K562 (cell line): ENCODE data around the gene TRIM37. TPM values are rescaled to one million over a fixed set of nuclear protein-coding genes. Genes with fewer than 3 reads are reported as not detected.

Experiments used
- CEBPG ChIP-seq, 3 experiments: fragments of 200-800 bp in 1 of 3; sonication (Bioruptor generic) in 1 of 3; sonication (generic) in 1 of 3; formaldehyde crosslinking in 1 of 3; IDR thresholded peaks in 2 of 3; conservative IDR thresholded peaks in 1 of 3; 2 replicates each; pipeline versions ENCODE4 v1.6.1 to v1.8.0; 2016 to 2022; ENCODE audit warnings: missing compliant biosample characterization in 2 of 3, missing genetic modification characterization in 2 of 3, mild to moderate bottlenecking in 1 of 3, missing genetic modification reagents in 1 of 3
- HSF4 ChIP-seq: fragments of 250-450 bp; sonication (Bioruptor Pico); IDR thresholded peaks from 2 replicates; pipeline ENCODE4 v2.1.2; 2022; ENCODE audit warnings: mild to moderate bottlenecking, moderate library complexity, borderline replicate concordance
- JUN ChIP-seq, 2 experiments: sonication (generic) in 1 of 2; formaldehyde crosslinking in 1 of 2; IDR thresholded peaks; 2 replicates each; pipeline versions ENCODE4 v1.6.1 to v1.8.0; 2012 to 2022; ENCODE audit warnings: borderline replicate concordance in 2 of 2, mild to moderate bottlenecking in 2 of 2, improper control_type of control experiment in 1 of 2, low read depth in 1 of 2, low read length in 1 of 2, missing genetic modification reagents in 1 of 2
- KHSRP ChIP-seq: fragments of 450-650 bp; IDR thresholded peaks from 2 replicates; pipeline ENCODE4 v1.6.1; 2017
- KLF16 ChIP-seq: IDR thresholded peaks from 2 replicates; pipeline ENCODE4 v1.6.1; 2016; ENCODE audit warnings: antibody characterized with exemption
- NR2C2 ChIP-seq, 2 experiments: fragments of 200-800 bp in 1 of 2; sonication (Bioruptor generic) in 1 of 2; sonication (generic) in 1 of 2; formaldehyde crosslinking in 1 of 2; IDR thresholded peaks; 2 replicates each; pipeline versions ENCODE4 v1.6.1 to v1.8.0; 2016 to 2022; ENCODE audit warnings: mild to moderate bottlenecking in 1 of 2, missing compliant biosample characterization in 1 of 2, missing genetic modification characterization in 1 of 2, missing genetic modification reagents in 1 of 2
- POLR2A ChIP-seq: fragments of 450-650 bp; conservative IDR thresholded peaks from 2 replicates; pipeline ENCODE4 v1.6.1; 2016
- POLR2H ChIP-seq: IDR thresholded peaks from 2 replicates; pipeline ENCODE4 v1.6.1; 2016; ENCODE audit warnings: missing genetic modification characterization, low read depth, mild to moderate bottlenecking, control low read depth, missing compliant biosample characterization, moderate library complexity
- RBM34 ChIP-seq: fragments of 200-400 bp; formaldehyde crosslinking; IDR thresholded peaks from 2 replicates; pipeline ENCODE4 v1.6.1; 2018; ENCODE audit warnings: low read length, borderline replicate concordance; ENCODE audit not compliant: insufficient read depth
- RCOR1 ChIP-seq, 2 experiments: IDR thresholded peaks; 2 replicates each; pipeline ENCODE4 v1.6.1; 2012; ENCODE audit warnings: low read depth in 2 of 2, low read length in 2 of 2, borderline replicate concordance in 1 of 2, improper control_type of control experiment in 1 of 2
- SMAD4 ChIP-seq: fragments of 250-450 bp; sonication (Bioruptor Pico); conservative IDR thresholded peaks from 2 replicates; pipeline ENCODE4 v1.8.0; 2021; ENCODE audit warnings: inconsistent platforms, mild to moderate bottlenecking, moderate library complexity
- TAF1 ChIP-seq: IDR thresholded peaks from 2 replicates; pipeline ENCODE4 v1.6.1; 2011; ENCODE audit warnings: mild to moderate bottlenecking, low read length, moderate library complexity; ENCODE audit not compliant: insufficient read depth, control insufficient read depth, severe bottlenecking; ENCODE audit errors: extremely low read depth
- ZNF316 ChIP-seq: fragments of 450-650 bp; IDR thresholded peaks from 2 replicates; pipeline ENCODE4 v1.6.1; 2016
- ZNF589 ChIP-seq: fragments of 200-800 bp; sonication (Bioruptor generic); IDR thresholded peaks from 2 replicates; pipeline ENCODE4 v1.6.1; 2016; ENCODE audit warnings: low read depth, missing genetic modification characterization, missing compliant biosample characterization
- polyA plus RNA-seq, 8 experiments: library from polyadenylated mRNA; depleted of rRNA in 4 of 8; stranded (reverse) in 5 of 8; unstranded in 3 of 8; fragments of >200 nt; fragmentation: Nextera tagmentation in 2 of 8; fragmentation: Illumina TruSeq in 1 of 8; extraction: Ambion mirVana in 2 of 8; extraction: Trizol in 1 of 8; gene quantifications; 2 replicates each; pipeline versions ENCODE4 v1.2.1 to v1.2.3, GENCODE V29; 2011 to 2014; ENCODE audit warnings: inconsistent platforms in 1 of 8, missing spikeins in 1 of 8
- total RNA-seq, 7 experiments: library from RNA; depleted of rRNA in 6 of 7; stranded (reverse); fragments of >200 nt in 6 of 7; fragmentation: Illumina TruSeq in 2 of 7; extraction: Trizol in 2 of 7; gene quantifications; 2 replicates each; pipeline versions ENCODE4 v1.2.1 to v1.2.3, GENCODE V29; 2011 to 2021; ENCODE audit warnings: low replicate concordance in 1 of 7
- TF ChIP-seq, protein P1 (sequence below): sonication (generic); formaldehyde crosslinking; IDR thresholded peaks from 2 replicates; pipeline ENCODE4 v1.8.1; 2023; ENCODE audit warnings: missing genetic modification reagents, mild to moderate bottlenecking, borderline replicate concordance
- TF ChIP-seq, protein P2 (sequence below): sonication (generic); formaldehyde crosslinking; IDR thresholded peaks from 2 replicates; pipeline ENCODE4 v1.8.0; 2022; ENCODE audit warnings: missing genetic modification reagents, mild to moderate bottlenecking, moderate library complexity, borderline replicate concordance
- TF ChIP-seq, protein P3 (sequence below): fragments of 450-650 bp; conservative IDR thresholded peaks from 2 replicates; pipeline ENCODE4 v1.6.1; 2016; ENCODE audit warnings: missing genetic modification characterization, low read depth, mild to moderate bottlenecking, missing compliant biosample characterization, moderate library complexity

The TRIM37 gene
- total and polyA plus RNA-seq, 9 of the 15 experiments (the other 6 are each of a cell fraction or from before 2014, with no cell fraction given) = 4.5 to 31.4 (median 23.8) TPM

DNA sequence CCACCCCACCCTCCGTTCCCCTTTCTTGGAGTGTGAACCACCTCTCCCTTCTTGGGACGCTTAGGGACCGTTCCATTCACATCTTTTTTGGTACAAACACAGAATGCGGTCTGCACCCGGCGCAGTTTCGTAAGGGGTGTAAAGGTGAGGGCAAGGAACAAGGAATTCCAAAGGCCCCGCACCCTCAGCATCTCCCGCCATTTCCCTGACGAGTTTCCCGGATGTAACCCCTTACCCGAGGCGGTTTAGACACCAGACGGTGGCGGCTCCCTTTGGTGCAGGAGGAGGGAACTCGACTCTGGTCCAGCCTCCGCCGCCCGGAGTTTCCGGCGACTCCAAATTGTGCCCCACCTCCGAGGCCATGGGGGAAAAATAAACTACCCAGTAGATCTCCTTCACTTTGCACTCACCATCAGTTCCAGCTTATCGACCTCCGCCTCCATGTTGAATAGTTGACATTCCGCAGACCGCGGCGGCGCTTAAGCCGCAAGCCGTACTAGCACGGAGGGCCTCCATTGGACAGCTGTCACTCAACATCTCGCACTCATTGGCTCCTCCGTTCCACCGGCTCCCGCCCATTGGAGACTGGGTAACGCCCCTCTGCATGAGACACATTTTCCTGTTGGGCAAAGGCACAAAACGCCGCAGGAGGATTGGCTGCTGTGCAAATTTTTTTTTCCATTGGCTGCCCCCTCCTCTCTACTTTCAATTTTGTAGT is 48.2 kb upstream of the TRIM37 start, which contains the start of gene SKA2 (continued):
- TF ChIP-seq, protein P1, sequence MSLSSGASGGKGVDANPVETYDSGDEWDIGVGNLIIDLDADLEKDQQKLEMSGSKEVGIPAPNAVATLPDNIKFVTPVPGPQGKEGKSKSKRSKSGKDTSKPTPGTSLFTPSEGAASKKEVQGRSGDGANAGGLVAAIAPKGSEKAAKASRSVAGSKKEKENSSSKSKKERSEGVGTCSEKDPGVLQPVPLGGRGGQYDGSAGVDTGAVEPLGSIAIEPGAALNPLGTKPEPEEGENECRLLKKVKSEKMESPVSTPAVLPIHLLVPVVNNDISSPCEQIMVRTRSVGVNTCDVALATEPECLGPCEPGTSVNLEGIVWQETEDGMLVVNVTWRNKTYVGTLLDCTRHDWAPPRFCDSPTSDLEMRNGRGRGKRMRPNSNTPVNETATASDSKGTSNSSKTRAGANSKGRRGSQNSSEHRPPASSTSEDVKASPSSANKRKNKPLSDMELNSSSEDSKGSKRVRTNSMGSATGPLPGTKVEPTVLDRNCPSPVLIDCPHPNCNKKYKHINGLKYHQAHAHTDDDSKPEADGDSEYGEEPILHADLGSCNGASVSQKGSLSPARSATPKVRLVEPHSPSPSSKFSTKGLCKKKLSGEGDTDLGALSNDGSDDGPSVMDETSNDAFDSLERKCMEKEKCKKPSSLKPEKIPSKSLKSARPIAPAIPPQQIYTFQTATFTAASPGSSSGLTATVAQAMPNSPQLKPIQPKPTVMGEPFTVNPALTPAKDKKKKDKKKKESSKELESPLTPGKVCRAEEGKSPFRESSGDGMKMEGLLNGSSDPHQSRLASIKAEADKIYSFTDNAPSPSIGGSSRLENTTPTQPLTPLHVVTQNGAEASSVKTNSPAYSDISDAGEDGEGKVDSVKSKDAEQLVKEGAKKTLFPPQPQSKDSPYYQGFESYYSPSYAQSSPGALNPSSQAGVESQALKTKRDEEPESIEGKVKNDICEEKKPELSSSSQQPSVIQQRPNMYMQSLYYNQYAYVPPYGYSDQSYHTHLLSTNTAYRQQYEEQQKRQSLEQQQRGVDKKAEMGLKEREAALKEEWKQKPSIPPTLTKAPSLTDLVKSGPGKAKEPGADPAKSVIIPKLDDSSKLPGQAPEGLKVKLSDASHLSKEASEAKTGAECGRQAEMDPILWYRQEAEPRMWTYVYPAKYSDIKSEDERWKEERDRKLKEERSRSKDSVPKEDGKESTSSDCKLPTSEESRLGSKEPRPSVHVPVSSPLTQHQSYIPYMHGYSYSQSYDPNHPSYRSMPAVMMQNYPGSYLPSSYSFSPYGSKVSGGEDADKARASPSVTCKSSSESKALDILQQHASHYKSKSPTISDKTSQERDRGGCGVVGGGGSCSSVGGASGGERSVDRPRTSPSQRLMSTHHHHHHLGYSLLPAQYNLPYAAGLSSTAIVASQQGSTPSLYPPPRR = no peak
- TF ChIP-seq POLR2A (peak; percentile 84), RCOR1 (IDR thresholded peaks at IDR 0.05; ENCODE audit: borderline replicate concordance in 1 of 2, low read depth in 2 of 2, low read length in 2 of 2) (0 out of 4 replicates have a peak, but pooled peaks of 1 of the 2 experiments have one; percentile 15), TAF1 (peak; percentile 58), RBM34 (no peak), POLR2H (peak; percentile 59), ZNF589 (CRISPR knock-in tag) (peak; percentile 91), KLF16 (no peak), KHSRP (no peak), JUN (IDR thresholded peaks at IDR 0.05; ENCODE audit: borderline replicate concordance, low read depth, low read length) (peak; percentile 20; the same call in 1 of the 2 replicates), JUN (CRISPR knock-in tag; IDR thresholded peaks at IDR 0.05; ENCODE audit: borderline replicate concordance) (no peak), NR2C2 (CRISPR knock-in tag; IDR thresholded peaks at IDR 0.05) (no peak), NR2C2 (tag; IDR thresholded peaks at IDR 0.05) (peak; percentile 69), HSF4 (CRISPR knock-in tag) (no peak), SMAD4 (CRISPR knock-in tag) (peak; percentile 68; the same call in 1 of the 2 replicates), ZNF316 (no peak), CEBPG (CRISPR knock-in tag; IDR thresholded peaks at IDR 0.05) (no peak), CEBPG (tag; conservative IDR thresholded peaks at IDR 0.05 in 1 of 2, IDR thresholded peaks at IDR 0.05 in 1 of 2) (no peak)
- TF ChIP-seq, protein P2, sequence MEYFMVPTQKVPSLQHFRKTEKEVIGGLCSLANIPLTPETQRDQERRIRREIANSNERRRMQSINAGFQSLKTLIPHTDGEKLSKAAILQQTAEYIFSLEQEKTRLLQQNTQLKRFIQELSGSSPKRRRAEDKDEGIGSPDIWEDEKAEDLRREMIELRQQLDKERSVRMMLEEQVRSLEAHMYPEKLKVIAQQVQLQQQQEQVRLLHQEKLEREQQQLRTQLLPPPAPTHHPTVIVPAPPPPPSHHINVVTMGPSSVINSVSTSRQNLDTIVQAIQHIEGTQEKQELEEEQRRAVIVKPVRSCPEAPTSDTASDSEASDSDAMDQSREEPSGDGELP = peak; percentile 81
- TF ChIP-seq, protein P3, sequence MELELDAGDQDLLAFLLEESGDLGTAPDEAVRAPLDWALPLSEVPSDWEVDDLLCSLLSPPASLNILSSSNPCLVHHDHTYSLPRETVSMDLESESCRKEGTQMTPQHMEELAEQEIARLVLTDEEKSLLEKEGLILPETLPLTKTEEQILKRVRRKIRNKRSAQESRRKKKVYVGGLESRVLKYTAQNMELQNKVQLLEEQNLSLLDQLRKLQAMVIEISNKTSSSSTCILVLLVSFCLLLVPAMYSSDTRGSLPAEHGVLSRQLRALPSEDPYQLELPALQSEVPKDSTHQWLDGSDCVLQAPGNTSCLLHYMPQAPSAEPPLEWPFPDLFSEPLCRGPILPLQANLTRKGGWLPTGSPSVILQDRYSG (tag) = peak; percentile 90; the same call in 1 of the 2 replicates
